GM12878 (cell line): ENCODE data around the gene TIGD4. TPM values are rescaled to one million over a fixed set of nuclear protein-coding genes. Genes with fewer than 3 reads are reported as not detected.

Source experiments
- BCL11A ChIP-seq: IDR thresholded peaks from 2 replicates; pipeline ENCODE4 v1.6.1; 2011; ENCODE audit warnings: low read depth, low read length
- CEBPB ChIP-seq, 2 experiments: fragments of 150-350 bp in 1 of 2; IDR thresholded peaks; 2 replicates each; pipeline ENCODE4 v1.6.1; 2012 to 2014; ENCODE audit warnings: low read depth in 2 of 2, low read length in 2 of 2, borderline replicate concordance in 1 of 2, inconsistent platforms in 1 of 2
- EED ChIP-seq: sonication (generic); IDR thresholded peaks from 2 replicates; pipeline ENCODE4 v1.6.1; 2016; ENCODE audit warnings: antibody characterized with exemption, low read depth
- HCFC1 ChIP-seq: fragments of 150-350 bp; IDR thresholded peaks from 2 replicates; pipeline ENCODE4 v1.6.1; 2014; ENCODE audit warnings: low read length
- HDGF ChIP-seq: fragments of 450-650 bp; IDR thresholded peaks from 2 replicates; pipeline ENCODE4 v1.6.1; 2016; ENCODE audit warnings: antibody characterized with exemption
- IKZF1 ChIP-seq: fragments of 450-650 bp; conservative IDR thresholded peaks from 2 replicates; pipeline ENCODE4 v1.6.1; 2017; ENCODE audit warnings: antibody characterized with exemption, mild to moderate bottlenecking
- IRF3 ChIP-seq: fragments of 450-650 bp; IDR thresholded peaks from 2 replicates; pipeline ENCODE4 v1.6.1; 2014; ENCODE audit warnings: mild to moderate bottlenecking
- IRF4 ChIP-seq: IDR thresholded peaks from 2 replicates; pipeline ENCODE4 v1.6.1; 2011; ENCODE audit warnings: low read depth, low read length
- KAT2A ChIP-seq: conservative IDR thresholded peaks from 2 replicates; pipeline ENCODE4 v1.6.1; 2011; ENCODE audit warnings: low read depth, low read length; ENCODE audit not compliant: control insufficient read depth
- KDM1A ChIP-seq: fragments of 200-600 bp; sonication (generic); IDR thresholded peaks from 2 replicates; pipeline ENCODE4 v1.6.1; 2016; ENCODE audit warnings: borderline replicate concordance
- MEF2A ChIP-seq: IDR thresholded peaks from 2 replicates; pipeline ENCODE4 v1.6.1; 2011; ENCODE audit warnings: low read depth, mild to moderate bottlenecking, low read length, moderate library complexity; ENCODE audit not compliant: insufficient read depth
- MEF2B ChIP-seq: fragments of 450-650 bp; IDR thresholded peaks from 2 replicates; pipeline ENCODE4 v1.6.1; 2018; ENCODE audit warnings: mild to moderate bottlenecking, moderate library complexity; ENCODE audit not compliant: partially characterized antibody, poor library complexity, severe bottlenecking
- MTA2 ChIP-seq: fragments of 450-650 bp; IDR thresholded peaks from 2 replicates; pipeline ENCODE4 v1.6.1; 2016; ENCODE audit warnings: low read depth, mild to moderate bottlenecking, moderate library complexity
- MYB ChIP-seq: fragments of 150-350 bp; IDR thresholded peaks from 2 replicates; pipeline ENCODE4 v1.6.1; 2014; ENCODE audit warnings: mild to moderate bottlenecking, low read depth, low read length, borderline replicate concordance
- NBN ChIP-seq: fragments of 450-650 bp; IDR thresholded peaks from 2 replicates; pipeline ENCODE4 v1.6.1; 2016
- POLR2A ChIP-seq: IDR thresholded peaks from 2 replicates; pipeline ENCODE4 v1.6.1; 2011; ENCODE audit warnings: low read depth, mild to moderate bottlenecking, low read length
- SMAD5 ChIP-seq: IDR thresholded peaks from 2 replicates; pipeline ENCODE4 v1.6.1; 2016; ENCODE audit warnings: antibody characterized with exemption, low read depth
- SREBF2 ChIP-seq: IDR thresholded peaks from 2 replicates; pipeline ENCODE4 v1.6.1; 2012; ENCODE audit warnings: mild to moderate bottlenecking, low read length
- TAF1 ChIP-seq: IDR thresholded peaks from 2 replicates; pipeline ENCODE4 v1.6.1; 2011; ENCODE audit warnings: mild to moderate bottlenecking, low read depth, low read length, borderline replicate concordance
- TCF12 ChIP-seq: IDR thresholded peaks from 2 replicates; pipeline ENCODE4 v1.6.1; 2011; ENCODE audit warnings: low read depth, mild to moderate bottlenecking, low read length
- YBX1 ChIP-seq: fragments of 450-650 bp; IDR thresholded peaks from 2 replicates; pipeline ENCODE4 v1.6.1; 2016; ENCODE audit warnings: antibody characterized with exemption
- YY1 ChIP-seq: IDR thresholded peaks from 2 replicates; pipeline ENCODE4 v1.6.1; 2011; ENCODE audit warnings: low read depth, mild to moderate bottlenecking, low read length
- ZBTB33 ChIP-seq: fragments of 450-650 bp; IDR thresholded peaks from 2 replicates; pipeline ENCODE4 v1.6.1; 2017; ENCODE audit warnings: mild to moderate bottlenecking
- ZBTB40 ChIP-seq: fragments of 450-650 bp; IDR thresholded peaks from 2 replicates; pipeline ENCODE4 v1.6.1; 2016; ENCODE audit warnings: mild to moderate bottlenecking, moderate library complexity, borderline replicate concordance
- ZNF207 ChIP-seq: fragments of 450-650 bp; IDR thresholded peaks from 2 replicates; pipeline ENCODE4 v1.6.1; 2014; ENCODE audit warnings: antibody characterized with exemption, mild to moderate bottlenecking, borderline replicate concordance
- polyA plus RNA-seq, 11 experiments: library from polyadenylated mRNA; depleted of rRNA in 4 of 11; unstranded in 6 of 11; stranded (reverse) in 5 of 11; fragments of >200 nt; fragmentation: Nextera tagmentation in 4 of 11; fragmentation: Illumina TruSeq in 1 of 11; extraction: Ambion mirVana in 4 of 11; extraction: Trizol in 1 of 11; gene quantifications; 1 replicate in 1 of 11; 2 replicates in 10 of 11; pipeline versions ENCODE4 v1.2.1 to v1.2.3, GENCODE V29; 2011 to 2016; ENCODE audit warnings: inconsistent platforms in 2 of 11, missing spikeins in 2 of 11, low read depth in 1 of 11
- total RNA-seq, 4 experiments: library from RNA; depleted of rRNA in 3 of 4; stranded (reverse); fragments of >200 nt in 3 of 4; fragmentation: Illumina TruSeq in 1 of 4; extraction: Trizol in 1 of 4; gene quantifications; 2 replicates each; pipeline versions ENCODE4 v1.2.1 to v1.2.3, GENCODE V29; 2013 to 2021

TIGD4 gene
- total and polyA plus RNA-seq, 10 of the 15 experiments (the other 5 are each of a cell fraction or from before 2014, with no cell fraction given): 0.20 to 1.6 (median 0.48) TPM

- TF ChIP-seq ZBTB40 (peak; percentile 95), YY1 (no peak; the same call in 1 of the 2 replicates), EED (peak; percentile 37; the same call in 1 of the 2 replicates), CEBPB (IDR thresholded peaks at IDR 0.05; ENCODE audit: borderline replicate concordance in 1 of 2, low read depth in 2 of 2, low read length in 2 of 2) (no peak), SREBF2 (no peak), KAT2A (no peak), BCL11A (no peak), TCF12 (peak; percentile 45; the same call in 1 of the 2 replicates), IRF4 (no peak; the same call in 1 of the 2 replicates), MEF2B (peak; percentile 62), IRF3 (no peak), POLR2A (peak; percentile 84), HDGF (peak; percentile 88; the same call in 1 of the 2 replicates), NBN (peak; percentile 93), YBX1 (no peak), HCFC1 (peak; percentile 67), MTA2 (peak; percentile 46; the same call in 1 of the 2 replicates), TAF1 (peak; percentile 72; the same call in 1 of the 2 replicates), SMAD5 (peak; percentile 29), KDM1A (no peak), ZBTB33 (no peak), MEF2A (0 out of 2 replicates have a peak, but pooled peaks have one; percentile 11), MYB (no peak), ZNF207 (no peak; the same call in 1 of the 2 replicates), IKZF1 (peak; percentile 82)
Measured at GRCh38 chr4:152779513-152780266, at the start of gene TIGD4, which contains the start of gene ARFIP1 (continued).
